GM12873 (cell line): ENCODE data around the gene BDKRB1.

ENCODE experiments used
- TF ChIP-seq, protein P1 (sequence below): IDR thresholded peaks from 2 replicates; pipeline ENCODE4 v1.5.1; 2012; ENCODE audit warnings: low read depth, mild to moderate bottlenecking, moderate library complexity, low read length, control low read depth; ENCODE audit not compliant: insufficient read depth; ENCODE audit errors: missing control alignments

Gene BDKRB1

DNA sequence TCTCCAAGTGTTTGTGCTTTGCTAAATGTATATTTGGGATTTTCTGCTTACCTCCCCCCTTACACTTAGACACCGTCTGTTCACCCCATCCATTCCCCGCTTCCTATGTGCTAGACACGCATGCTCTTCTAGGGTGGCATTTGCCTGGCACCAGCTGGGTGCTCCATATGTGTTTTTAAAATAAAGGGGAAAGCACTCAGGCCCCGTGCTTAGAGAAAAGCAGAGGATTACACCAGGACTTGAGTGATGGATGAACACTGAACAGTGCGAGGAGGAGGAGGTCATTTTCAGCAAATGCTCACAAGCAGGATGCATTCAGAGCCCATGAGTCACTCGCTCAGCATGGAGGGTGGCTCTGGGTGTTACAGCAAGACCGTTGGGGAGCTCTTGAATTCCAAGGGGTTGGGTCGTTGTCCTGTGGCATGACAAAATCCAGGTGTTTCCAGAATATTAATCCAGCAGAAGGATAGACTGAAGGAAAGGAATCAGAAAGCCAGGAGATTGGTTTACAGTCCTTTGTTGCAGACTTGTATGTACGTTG lies 2.9 kb upstream of the BDKRB1 start:
- TF ChIP-seq, protein P1, sequence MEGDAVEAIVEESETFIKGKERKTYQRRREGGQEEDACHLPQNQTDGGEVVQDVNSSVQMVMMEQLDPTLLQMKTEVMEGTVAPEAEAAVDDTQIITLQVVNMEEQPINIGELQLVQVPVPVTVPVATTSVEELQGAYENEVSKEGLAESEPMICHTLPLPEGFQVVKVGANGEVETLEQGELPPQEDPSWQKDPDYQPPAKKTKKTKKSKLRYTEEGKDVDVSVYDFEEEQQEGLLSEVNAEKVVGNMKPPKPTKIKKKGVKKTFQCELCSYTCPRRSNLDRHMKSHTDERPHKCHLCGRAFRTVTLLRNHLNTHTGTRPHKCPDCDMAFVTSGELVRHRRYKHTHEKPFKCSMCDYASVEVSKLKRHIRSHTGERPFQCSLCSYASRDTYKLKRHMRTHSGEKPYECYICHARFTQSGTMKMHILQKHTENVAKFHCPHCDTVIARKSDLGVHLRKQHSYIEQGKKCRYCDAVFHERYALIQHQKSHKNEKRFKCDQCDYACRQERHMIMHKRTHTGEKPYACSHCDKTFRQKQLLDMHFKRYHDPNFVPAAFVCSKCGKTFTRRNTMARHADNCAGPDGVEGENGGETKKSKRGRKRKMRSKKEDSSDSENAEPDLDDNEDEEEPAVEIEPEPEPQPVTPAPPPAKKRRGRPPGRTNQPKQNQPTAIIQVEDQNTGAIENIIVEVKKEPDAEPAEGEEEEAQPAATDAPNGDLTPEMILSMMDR: no peak

DNA sequence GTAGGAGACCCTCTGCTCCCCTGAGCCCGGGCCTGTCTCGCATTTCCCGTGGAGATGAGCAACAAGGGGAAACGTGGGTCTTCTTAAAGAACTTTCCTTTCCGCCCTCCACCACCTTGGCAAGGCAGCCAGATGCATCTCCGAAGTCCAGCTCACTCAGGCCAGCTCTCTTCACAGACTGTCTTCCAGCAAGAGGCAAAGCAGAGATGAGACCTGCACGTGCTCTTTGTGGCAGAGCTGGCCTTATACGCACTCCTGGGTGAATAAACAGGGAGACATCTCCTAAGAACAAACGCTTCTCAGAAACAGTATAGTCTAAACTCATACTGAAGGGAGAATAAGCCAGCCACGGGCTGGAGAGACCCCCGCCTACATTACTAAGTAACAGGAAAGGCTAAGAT lies 1.3 kb upstream of the BDKRB1 start:
- TF ChIP-seq, protein P1: no peak

DNA sequence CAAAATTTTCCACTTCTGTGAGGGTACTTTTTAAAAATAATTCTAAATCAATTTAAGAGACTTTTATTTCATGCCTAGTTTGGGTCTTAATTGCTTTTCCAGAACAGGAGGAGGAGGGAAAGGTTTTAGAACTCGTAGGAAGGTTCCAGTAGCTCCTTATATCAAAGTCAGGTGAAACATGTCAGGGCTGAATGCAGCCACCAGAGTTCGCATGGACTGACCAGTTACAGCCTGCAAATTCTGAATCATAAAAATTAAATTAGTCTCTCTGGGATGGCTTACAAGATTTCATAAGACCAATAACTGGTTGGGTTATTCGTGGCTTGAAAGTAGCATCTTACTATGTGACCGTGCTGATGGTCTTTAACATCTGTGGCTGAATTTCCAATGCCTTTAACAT lies 397 bp downstream of the BDKRB1 start:
- TF ChIP-seq, protein P1: no peak

DNA sequence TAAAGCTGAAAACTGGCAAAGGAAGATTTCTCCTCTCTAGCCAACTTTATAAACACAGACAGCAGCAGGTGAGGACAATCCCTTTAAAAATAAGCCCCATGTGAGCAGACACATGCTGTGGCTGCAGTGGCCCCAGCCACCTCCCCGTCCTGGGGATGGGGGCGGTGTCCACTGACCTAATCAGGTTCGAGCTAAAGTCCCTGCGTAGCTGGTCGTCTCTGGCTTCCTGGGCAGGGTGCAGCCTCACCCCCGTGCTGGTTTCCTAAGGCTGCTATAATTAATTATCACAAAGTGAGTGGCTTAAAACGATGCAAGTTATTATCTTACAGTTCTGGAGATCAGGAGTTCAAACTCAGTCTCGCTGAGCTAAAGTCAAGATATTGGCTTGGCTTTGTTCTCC lies 1.0 kb downstream of the BDKRB1 start:
- TF ChIP-seq, protein P1: no peak

DNA sequence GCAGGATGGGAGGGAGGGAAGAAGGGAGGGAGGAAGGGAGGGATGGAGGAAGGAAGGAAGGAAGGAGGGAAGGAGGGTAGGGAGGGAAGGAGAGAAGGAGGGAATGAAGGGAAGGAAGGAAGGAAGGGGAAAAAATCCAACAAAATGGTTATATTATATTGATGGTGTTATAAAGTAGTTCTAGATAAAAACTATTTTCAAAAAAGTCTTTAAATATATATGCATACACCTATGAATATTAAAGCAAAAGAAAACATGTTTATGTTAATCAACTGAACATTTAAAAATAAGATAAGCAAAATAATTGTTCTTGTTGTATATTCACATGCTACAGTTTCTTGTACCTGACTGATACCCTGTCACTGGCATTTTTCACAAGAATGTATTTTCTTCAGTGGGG lies 1.9 kb downstream of the BDKRB1 start:
- TF ChIP-seq, protein P1: no peak

DNA sequence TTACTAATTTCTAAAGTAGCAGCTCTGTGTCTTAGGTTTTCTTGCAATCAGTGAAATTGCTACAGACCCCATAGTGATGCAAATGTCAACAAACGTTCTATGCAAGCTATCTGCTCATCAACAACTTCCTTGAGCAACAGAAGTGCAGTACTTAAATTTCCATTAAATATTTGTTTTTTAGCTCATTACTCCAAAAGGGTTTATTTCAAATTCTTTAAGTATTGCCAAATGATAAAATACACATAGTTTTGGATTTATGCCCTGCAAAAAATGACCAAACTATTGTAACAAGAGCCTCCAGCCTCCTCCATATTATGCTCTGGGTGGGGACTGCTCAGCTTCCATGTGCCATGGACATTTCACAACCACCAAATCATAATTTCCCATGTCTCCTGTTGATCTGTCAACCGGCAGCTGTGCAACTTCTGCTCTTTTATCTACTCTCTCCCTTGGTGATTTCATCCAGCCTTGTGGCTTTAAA lies 4.4 kb downstream of the BDKRB1 start:
- TF ChIP-seq, protein P1: no peak

DNA sequence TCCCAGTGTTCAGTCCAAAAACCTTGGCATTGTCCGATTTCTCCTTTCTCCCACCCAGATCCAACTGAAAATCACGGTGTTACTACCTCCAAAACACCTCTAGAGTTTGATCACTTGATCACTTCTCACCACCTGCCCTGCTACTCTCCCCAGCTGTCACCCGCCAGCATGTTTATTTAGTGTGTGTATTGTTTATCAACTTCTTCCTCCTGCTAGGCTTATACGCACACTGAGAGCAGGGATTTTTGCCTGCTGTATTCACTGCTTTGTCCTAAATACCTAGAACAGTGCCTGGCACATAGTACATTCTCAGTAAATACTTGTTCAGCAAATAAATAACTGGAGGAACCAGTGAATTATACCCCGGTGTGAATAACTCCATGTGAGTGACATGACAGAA lies 5.0 kb downstream of the BDKRB1 start:
- TF ChIP-seq, protein P1: no peak
